ENCODE data around the gene MESD.

The MESD gene

GRCh38 chr15:80911821-80912220 is 77.8 kb downstream of the MESD start:
- DNase-seq (ENCODE audit: low read depth in 2 of 2, low spot score in 1 of 2) = no peak

- DNase-seq (ENCODE audit: low read depth in 2 of 2, low spot score in 1 of 2) = no peak
Measured at GRCh38 chr15:80906159-80906766, 83.4 kb downstream of the MESD start.

- no peak for DNase-seq (ENCODE audit: low read depth in 2 of 2, low spot score in 1 of 2)
Measured at GRCh38 chr15:80904998-80905397, 84.6 kb downstream of the MESD start.

- DNase-seq (ENCODE audit: low read depth in 2 of 2, low spot score in 1 of 2) = no peak
Measured at GRCh38 chr15:80902298-80902801, 87.3 kb downstream of the MESD start.

GRCh38 chr15:80898040-80898439 is 91.6 kb downstream of the MESD start:
- DNase-seq (ENCODE audit: low read depth in 2 of 2, low spot score in 1 of 2) = no peak

All from stimulated activated CD8-positive, alpha-beta memory T cell treated with anti-CD3 and anti-CD28 coated beads, Interleukin-4, amount 100 ng/mL, for 1 hour (primary cell).